ENCODE data around the gene ZYG11A.

- no peak for TF ChIP-seq CTCF (IDR thresholded peaks at IDR 0.05)
- no peak for TF ChIP-seq ZNF416 (CRISPR knock-in tag; IDR thresholded peaks at IDR 0.05)
- TF ChIP-seq JUN (CRISPR knock-in tag; IDR thresholded peaks at IDR 0.05), result no peak
Measured at GRCh38 chr1:52929019-52929418, 86.5 kb downstream of the ZYG11A start.

Measured in WTC11 (cell line).